ENCODE data around the gene CHD8.
"Not testable (repeated sequence)": the region's sequence is repeated elsewhere in the genome, so short reads cannot be mapped to it uniquely, and the experiment has no call there.

The CHD8 gene

DNA sequence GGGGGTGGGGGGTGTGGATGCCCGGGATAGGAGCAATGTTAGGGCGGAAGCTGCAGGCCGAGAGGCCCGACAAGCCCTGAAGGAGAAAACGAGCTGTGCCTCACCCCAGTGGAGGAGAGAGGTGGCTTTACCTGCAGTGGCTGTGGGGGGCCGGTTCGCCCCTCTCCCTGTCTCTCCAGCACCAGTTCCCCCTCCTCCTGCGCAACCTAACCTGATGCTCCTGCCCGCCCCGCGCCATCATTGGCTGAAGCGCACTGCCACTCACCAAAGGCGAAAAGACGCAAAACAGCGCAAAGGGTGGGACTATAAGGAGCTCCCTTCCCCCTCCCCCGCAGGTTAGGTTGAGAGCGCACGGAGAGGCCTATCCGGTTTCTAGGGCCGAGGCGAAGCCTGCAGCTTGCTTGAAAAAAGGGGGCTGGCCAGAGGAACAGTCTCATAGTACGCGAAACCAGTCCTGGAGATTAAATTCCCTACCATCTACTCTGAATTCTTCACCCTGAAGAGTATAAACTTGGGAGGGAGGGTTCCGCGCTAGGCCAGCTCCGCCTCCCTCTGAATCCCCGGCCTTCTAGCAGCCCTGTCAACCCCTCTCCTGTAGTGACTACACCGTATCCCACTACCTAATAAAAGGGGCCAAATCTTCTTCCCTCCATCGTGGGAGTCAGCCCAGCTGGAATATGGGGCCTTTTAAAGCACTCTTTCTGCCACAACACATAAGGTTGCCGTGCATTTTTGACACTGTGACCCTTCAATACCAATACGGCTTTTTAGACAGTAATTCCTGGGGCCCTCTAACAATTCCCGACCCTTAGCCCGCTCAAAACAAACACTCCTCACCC lies 18.6 kb downstream of the CHD8 start:
- DNase-seq: peak; percentile 79

DNA sequence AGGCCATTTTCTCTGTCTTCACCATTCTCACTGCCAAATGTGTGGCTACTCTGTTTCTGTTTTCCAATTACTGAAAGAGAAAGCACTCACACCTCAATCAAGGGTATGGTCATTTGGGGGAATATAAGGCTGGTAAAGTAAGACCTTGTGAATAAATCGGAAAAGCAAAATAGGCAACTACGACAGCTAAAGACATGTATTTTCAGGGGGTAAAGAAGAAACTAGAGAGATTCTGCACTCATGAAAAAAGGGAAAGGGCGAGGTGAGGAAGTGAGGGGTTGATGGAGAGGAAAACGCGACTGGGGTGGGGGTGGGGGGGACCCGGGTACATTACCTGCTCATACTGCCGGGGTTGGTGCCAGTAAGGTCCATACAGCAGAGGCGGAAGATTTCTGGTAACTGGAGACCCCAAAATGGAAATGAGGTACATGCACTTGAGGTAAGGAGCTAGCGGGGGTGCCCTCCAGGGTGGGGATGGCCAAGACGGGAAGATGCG lies 19.3 kb downstream of the CHD8 start:
- no peak for DNase-seq

DNA sequence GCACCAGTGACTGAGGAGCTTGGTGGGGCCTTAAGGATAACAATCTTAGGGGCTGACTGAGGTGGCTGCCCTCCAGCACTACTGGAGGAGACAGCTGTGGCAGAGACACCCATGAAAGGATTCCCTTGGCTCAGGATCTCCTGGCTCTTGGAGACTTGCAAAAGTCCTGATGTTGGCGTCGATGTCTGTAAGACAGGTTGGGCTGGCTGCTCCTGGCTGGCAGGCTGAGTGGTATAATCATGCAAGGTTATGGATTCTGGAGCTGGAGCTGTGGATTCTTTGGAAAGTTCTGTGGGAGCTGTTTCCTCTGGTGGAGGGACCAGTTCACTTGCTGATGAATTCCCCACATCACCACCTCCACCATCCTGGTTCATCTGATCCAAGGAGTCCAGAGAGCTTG lies 24.8 kb downstream of the CHD8 start:
- no peak for DNase-seq

DNA sequence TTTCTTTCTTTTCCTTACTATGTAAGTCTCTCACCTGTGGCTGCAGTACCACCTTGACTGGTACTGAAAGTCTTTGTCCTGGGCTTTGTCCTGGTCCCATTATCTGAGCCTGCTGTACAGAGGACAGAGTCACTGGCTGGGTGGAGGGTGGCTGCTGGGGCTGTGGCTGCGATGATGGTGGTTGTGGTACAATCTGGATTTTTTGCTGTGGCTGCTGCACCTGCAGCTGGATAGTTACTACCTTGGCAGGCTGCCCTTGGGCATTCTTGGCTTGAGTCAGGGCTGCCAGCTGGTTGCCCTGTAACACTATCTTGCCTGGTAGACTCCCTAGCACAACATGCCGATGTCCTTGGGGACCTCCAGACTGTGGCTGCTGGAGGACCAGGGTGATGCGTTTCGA lies 27.0 kb downstream of the CHD8 start:
- DNase-seq: no peak

DNA sequence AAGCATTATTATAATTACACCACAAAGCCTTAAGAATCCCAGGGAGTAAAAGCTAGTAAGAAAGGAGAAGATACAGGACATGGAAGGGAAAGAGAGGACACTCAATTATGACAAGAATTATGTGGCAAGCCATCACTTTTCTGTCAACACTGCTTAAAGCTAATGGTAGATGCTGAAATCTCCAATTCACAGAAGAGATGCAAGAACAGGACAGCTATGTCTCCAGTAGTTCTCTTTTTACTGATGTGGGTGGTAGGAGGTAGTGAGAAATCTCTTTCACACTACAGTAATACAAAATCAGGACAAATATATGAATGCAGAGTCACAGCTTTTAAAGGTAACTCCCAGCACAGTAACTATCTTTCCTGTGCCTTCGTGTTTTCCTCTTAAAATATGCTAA lies 29.2 kb downstream of the CHD8 start:
- DNase-seq: no peak

DNA sequence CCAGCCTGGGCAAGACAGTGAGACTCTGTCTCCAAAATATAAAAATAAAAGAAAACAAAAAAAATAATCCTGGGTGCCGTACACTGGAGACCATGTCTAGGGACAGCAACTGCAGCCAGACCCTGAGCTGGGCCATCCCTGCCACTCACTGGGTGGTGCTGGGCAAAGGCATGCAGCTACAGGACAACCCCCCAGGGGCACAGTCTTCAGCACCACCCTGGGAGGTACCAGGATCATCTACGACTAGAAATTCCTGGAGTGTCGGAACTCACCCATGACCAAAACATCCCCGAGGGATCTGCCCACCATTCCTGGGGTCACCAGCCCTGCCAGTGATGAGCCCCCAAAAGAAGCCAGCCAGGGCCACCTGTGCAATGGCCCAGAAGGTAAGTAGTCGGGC lies 36.4 kb downstream of the CHD8 start:
- DNase-seq: no peak

DNA sequence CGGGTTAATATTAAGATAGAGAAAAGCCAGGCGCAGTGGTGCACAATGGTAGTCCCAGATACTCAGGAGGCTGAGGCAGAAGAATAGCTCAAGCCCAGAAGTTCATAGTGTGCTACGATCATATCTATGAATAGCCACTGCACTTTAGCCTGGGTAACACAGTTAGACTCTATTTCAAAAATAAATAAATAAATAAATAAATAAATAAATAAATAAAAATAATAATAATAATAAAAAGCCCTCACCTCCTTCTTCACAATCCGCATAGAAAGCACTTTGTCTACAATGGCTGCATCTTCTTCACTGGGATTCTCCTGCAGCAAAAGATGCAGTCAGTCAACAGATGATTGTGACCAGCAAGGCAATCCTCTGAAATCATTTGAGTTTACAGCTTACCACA lies 40.6 kb downstream of the CHD8 start:
- DNase-seq: no peak

DNA sequence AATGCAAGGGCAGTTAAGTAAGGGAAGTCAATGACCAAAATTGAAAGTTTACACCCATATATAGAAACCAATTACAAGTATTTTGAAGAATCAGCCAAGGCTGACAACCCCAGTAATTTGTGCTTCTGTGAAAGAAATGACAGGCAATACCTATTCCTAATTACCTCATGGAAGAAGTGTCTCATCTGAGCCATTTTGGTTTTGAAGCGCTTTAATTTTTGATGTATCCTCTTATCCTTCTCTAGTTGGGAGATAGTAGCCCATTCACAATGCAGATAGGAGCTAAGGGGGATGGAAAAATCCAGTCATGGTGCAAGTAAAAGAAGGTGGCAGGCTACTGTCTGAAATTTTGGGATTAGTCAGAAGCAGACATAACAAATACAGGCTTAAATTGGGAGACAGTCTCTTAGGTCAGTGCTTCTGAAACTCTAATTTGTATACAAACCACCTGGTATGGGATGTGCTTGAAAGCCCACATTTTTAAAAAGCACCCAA lies 41.7 kb downstream of the CHD8 start:
- no peak for DNase-seq

DNA sequence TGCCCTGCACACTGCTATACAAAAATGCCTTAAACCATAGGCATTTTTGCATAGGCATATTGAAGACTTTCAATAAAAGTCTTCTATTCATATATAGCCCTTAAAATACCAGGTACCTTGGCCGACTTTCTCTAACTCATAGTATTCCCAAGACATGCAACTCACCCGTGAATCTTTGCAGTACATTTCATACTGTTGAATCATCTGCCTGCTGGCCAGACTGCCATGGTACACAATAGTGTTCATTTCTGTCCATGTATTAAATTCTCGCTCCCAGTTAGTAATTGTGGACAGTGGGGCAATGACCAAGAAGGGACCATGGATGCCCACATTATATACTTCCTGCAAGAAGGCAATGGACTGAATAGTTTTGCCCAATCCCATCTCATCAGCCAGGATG lies 47.8 kb downstream of the CHD8 start:
- DNase-seq: no peak

DNA sequence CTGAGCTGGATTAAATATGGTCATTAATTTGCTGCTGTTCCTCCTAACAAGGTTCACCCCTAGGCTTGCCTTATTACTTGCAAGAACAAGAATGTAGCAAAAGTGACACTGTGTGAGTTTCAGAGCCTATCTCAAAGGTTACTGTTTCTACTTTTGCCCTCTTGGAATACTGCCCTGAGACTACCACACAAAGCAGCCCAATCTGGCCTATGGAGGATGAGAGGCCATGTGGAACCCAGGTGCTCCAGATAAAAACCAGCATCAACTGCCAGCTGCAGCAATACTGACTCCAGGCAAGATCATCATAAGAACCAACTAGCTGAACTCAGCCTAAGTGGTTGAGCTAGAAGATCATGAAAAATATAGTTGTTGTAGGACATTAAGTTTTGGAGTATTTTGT lies 49.7 kb downstream of the CHD8 start:
- DNase-seq: no peak

DNA sequence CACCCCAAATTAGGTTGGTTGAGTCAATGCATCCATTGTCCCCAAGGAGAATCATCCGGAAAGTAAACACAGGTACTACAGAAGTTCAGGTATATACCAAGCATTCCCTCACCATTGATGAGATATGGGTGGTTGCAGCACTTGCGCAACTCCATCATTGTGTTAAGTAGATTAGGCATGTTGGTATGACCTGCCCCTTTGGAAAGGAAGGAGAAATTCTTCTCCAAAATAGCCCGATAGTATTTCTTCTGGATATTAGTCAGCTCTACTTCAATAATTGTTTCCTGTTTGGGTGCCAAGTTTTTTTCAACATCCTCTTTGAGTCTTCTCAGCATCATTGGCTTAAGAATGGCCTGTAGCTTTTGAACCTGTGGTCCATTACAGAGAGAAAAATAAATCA lies 50.8 kb downstream of the CHD8 start:
- no peak for DNase-seq

DNA sequence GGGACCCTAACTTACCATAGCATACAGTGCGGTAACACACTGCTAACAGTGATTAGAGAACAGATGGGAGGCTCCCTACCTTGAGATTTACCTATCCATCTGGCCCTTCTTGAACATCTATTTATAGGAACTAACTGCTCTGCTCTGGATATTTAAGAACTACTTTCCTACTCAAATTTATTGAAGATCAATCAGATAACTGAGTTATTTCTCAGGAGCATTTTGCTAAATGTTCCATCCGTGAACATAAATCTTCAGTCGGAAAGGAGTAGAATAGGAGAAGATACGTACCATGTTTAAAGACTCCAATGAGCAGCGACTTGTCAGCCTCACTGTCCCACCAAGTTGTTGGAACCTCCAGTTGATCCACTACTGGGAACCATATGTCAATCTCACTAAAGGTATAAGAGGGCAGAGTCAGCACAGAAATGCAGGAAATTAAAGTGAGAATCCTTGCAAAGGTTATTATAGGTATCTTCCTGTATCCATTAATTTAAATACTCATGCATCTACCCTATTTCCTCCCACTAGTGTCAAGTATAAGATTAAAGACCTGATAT lies 56.5 kb downstream of the CHD8 start:
- no peak for DNase-seq

DNA sequence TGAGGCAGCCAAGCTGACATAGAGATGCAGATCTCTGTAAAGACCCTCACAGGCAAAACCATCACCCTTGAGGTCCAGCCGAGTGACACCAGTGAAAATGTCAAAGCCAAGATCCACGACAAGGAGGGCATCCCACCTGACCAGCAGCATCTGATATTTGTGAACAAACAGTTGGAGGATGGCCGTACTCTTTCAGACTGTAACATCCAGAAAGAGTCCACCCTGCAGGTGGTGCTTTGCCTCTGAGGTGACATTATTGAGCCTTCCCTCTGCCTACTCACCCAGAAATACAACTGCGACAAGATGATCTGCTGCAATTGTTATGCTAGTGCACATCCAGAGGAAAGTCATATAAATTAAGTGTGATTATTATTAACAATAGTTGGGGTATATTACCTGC lies 57.0 kb downstream of the CHD8 start:
- DNase-seq: no peak

DNA sequence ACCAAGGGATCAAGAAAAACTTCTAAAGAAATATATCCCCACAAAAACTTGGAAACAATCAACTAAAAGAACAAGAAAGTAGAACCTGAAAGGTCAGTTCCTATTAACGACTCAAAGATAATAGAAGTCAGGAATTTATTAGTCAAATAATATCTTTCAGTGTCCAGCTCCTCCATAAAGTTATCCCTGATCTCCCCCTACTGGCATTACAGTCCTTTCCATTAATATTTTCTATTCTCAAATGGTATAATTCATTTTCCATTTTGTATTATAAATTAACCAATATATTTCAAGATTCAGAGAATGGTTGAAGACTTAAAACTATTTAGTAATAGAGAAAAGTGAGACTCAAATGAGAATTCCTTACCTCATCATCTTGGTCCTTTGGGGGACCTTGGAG lies 60.5 kb downstream of the CHD8 start:
- no peak for DNase-seq

DNA sequence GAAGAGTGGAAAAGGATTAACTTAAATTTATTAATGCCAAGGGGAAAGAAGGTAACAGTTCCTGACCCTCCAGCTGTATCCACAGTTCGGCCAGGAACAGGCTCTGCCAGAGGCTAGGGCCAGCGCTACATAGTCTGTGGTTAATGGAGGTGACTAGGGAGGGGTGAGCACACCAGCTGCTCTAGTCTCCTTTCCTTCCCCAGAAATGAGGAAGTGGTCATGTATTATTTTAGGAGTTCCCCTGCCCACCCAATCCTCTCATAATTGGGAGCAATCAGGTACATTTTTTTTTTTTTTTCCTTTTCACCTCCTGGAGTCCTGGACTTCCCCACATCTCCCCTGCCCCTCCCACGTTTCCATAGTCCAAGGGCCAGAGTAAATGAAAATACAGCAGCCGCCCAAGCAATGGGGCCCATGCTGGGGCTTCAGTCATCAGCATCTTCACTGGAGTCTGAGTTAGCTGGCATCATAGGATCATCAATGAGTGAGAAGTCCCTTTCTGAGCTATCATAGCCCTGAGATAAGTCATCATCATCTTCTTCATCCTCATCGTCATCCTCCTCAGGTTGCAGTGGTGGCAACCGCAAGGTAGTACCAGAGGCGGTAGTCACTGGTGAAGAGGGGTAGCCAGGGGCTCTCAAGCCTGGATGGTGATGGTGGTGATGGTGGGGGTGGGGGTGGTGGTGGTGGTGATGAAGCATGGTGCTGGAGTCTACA lies 70.6 kb downstream of the CHD8 start:
- no peak for DNase-seq

DNA sequence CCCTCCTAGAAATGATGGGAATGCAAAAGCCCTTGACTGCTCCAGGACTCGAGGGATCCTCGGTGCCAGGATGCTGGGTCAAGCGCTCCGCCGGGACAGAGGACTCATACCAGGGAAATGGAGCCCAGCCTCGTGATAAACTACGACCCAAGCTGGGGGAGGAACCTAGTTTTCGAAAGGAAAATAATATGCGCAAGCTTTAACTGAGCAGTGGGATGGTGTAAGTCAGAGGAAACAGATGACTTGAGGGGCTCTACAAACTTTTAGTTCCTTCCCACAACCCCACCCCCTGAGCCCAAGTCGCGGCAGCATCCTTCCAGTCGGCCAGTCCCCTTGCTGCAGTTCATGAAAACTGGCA lies 71.5 kb downstream of the CHD8 start:
- DNase-seq: no peak

DNA sequence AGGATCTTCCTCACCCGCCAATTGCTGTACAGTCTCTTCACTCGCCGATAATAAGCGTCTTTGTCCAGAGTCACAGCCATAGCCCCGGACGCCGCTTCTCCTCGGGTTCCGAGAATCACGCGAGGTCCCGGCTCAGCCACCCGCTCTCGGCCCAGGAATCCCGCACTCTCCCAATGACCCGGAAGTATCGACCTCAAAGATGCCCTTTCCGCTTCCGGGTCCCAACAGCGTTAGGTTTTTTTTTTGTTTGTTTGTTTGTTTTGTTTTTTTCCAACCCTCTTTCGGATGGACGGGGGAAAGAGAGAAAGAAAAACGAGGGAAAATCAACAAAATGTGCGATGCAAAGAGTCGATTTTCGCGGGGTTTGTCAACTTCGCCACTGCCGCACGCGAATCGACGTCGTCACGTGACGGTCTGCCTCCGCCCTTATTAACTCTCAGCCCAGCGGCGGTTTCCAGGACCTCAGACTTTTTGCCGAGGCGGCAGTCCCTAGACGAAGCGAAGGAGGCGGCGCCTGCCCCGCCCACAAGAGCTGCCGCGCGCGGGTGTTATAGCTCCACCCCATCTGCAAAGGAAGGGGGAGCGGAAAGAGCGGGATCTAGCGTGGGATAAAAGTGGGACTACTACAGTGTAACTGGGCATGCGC lies 72.0 kb downstream of the CHD8 start, which contains the start of gene SUPT16H:
Gene SUPT16H (minus strand): TSS at position 172 of the 646 bp plus-strand sequence. CDS start 92 bp downstream, at position 80.
- peak; percentile 67 for DNase-seq

DNA sequence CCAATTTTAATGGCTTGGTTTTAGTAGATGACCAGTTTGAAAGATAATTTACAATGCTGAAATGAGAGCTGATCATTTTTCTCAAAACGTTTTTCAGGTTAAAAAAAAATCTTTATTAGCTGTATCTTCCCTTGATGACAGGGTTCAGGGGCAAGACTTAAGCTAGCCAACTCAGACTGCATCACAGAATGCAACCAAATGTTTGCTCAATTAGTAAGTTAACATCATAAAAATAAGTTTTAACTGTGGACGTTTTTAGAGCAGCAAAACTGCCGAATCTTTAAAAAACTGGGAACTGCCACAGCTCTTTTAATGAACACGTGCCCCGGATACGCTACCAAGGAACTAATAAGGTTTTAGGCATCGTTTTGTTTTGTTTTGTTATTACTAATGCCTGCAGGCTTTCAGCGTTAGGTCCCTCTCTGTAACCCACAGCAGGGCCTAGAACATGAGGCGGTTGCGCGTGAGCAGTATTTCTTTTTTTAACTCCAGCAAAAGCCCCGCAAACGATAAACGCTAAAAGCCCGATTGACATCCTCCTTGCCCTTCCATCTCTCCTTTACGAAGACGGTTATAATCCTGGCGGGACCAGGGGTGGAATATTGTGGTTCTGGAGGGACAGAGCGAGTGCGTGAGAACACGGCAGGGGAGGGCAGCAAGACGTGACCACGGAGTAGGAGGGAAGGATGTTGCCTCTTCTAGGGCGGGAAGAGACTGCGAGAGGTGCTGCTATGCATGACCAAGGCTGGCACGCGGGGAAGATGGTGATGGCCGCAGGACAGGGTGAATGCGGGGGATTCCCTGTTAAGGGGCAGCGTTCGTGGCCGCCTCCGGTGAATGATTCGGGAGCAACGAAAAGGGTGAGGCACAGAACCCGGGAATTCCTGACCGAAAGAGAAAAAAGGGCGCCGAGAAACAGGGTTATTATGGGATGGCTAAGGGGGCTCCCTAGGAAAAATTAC lies 72.8 kb downstream of the CHD8 start:
- DNase-seq: no peak

DNA sequence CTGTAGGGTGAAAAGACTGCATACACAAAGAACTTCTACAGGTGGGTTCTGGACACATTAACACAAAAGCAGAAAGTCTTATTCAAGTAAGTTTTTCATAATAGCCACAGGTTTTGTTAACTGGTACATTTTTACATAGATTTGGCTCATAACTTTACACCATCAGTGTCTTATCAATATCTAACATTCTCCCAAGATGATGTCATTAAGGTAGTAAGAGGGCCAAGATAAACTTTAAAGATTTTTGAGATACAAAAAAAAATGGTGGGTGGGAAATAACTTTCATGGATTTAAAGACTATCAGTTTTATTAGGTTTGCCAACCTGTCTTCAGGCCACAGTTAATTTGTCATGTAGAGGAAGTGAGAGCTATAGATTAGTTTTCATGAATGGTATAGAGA lies 73.8 kb downstream of the CHD8 start:
- no peak for DNase-seq

DNA sequence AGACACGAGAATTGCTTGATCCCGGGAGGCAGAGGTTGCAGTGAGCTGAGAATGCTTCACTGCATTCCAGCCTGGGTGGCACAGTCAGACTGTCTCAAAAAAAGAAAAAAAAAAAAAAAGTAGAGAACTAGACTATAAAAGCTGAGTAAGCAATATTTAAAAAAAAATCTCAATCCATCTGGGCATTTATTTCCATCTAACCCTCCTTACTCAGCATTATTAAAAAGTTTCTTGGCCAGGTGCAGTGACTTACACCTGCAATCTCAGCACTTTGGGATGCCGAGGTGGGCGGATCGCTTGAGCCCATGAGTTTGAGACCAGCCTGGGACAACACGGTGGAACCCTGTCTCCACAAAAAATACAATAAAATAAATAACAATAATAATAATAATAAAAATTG lies 76.6 kb downstream of the CHD8 start:
- no peak for DNase-seq

DNA sequence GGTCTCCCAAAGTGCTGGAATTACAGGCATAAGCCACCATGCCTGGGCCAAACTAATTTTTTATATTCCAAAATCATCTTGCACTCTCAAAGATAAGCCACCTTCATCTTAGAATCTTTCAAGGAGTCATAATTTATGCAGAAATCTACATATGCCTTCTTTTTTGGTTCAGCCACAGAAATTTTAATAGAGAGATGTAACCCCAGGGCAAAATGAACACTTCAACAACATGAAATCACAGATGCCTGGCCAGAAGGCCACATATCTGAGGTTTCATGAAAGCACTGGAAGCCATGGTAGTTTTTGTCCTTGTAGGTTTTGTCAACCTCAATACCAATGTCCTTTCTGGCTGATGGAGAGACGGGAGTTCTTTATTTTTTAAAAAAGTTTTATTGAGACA lies 81.9 kb downstream of the CHD8 start:
- DNase-seq: no peak

DNA sequence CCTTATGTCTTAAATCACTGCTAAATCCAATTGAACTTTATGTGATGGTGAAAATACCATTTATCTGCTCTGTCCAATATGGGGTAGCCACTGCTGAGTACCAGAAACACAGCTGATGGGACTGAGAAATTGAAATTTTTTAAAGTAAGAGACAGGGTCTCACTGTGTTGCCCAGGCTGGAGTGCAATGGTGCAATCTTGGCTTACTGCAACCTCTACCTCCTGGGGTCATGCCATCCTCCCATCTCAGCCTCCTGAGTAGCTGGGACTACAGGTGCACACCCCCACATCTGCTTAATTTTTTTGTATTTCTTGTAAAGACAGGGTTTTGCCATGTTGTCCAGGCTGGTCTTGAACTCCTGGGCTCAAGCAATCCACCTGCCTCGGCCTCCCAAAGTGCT lies 83.1 kb downstream of the CHD8 start:
- DNase-seq: not testable (repeated sequence)
